ENCODE results near the gene G6PC3. TPM values are rescaled to one million over a fixed set of nuclear protein-coding genes. Genes with fewer than 3 reads are reported as not detected.
A peak's percentile ranks its signal among the peaks of the same experiment; 100 is the strongest.

G6PC3 gene
- total and polyA plus RNA-seq, 8 donors: 9.1 to 54.2 (median 25.3) TPM

DNA sequence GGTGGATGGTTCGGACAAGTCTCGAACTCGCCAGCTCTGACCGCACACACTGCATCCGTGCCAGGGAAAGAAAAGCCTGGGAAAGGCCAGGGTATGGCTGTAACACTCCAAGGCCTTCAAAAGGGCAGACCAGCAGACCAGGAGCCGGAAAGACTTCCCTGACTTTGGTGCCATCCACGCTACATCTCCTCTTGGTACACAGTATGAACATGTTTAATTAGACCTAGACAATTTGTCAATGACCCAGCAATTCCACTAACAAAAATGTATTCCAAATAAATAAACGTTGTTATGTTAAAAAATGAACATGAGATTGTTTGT lies 53.5 kb downstream of the G6PC3 start:
- peak overlapping the region; percentile 53 to 100 (median 94) for H3K4me3 ChIP-seq
- H3K27me3 ChIP-seq: no peaks in the 10 kb centered on the region
- DNase-seq (no peak), FAIRE-seq (no peak), ATAC-seq (no peak)
- TF ChIP-seq, protein P1, sequence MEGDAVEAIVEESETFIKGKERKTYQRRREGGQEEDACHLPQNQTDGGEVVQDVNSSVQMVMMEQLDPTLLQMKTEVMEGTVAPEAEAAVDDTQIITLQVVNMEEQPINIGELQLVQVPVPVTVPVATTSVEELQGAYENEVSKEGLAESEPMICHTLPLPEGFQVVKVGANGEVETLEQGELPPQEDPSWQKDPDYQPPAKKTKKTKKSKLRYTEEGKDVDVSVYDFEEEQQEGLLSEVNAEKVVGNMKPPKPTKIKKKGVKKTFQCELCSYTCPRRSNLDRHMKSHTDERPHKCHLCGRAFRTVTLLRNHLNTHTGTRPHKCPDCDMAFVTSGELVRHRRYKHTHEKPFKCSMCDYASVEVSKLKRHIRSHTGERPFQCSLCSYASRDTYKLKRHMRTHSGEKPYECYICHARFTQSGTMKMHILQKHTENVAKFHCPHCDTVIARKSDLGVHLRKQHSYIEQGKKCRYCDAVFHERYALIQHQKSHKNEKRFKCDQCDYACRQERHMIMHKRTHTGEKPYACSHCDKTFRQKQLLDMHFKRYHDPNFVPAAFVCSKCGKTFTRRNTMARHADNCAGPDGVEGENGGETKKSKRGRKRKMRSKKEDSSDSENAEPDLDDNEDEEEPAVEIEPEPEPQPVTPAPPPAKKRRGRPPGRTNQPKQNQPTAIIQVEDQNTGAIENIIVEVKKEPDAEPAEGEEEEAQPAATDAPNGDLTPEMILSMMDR (IDR thresholded peaks at IDR 0.05): no peak
- peaks cover 0 to 6% (median 6%) of the 10 kb centered on the region in 3 donors for H3K4me1 ChIP-seq
- H3K27ac ChIP-seq: peak overlapping the region; percentile 74 to 88 (median 81)
- 1% methylated on average over 8 of the region's 8 CpGs for WGBS, 2 donors
- H3K9me3 ChIP-seq: no peaks in the 10 kb centered on the region
- intact Hi-C loops (cut with DNase I): no loop called here
- H3K36me3 ChIP-seq: no peaks in the 10 kb centered on the region

Other genes with a start within 250 kb of the G6PC3 start
- 1 to 10 TPM; 3.4 to 7.0 (median 4.9) TPM for gene MPP3, start 237.6 kb upstream of the G6PC3 start, total RNA-seq
- 10 to 100 TPM; 15.5 to 42.5 TPM for gene MPP3, start 237.6 kb upstream of the G6PC3 start, polyA plus RNA-seq
- under 1 TPM; 0.09 to 0.69 (median 0.37) TPM for gene CD300LG, start 223.6 kb upstream of the G6PC3 start, total RNA-seq
- gene CD300LG, start 223.6 kb upstream of the G6PC3 start, polyA plus RNA-seq: 1 to 10 TPM in 1 of 2 donors, under 1 TPM in 1; 0.47 to 4.3 TPM
- 1 to 10 TPM; 1.0 to 2.9 (median 2.1) TPM for gene MPP2, start 163.2 kb upstream of the G6PC3 start, total RNA-seq
- gene MPP2, start 163.2 kb upstream of the G6PC3 start, polyA plus RNA-seq: 1 to 10 TPM; 1.9 to 6.6 TPM
- 10 to 100 TPM in 4 of 6 donors, 1 to 10 TPM in 2; 7.2 to 46.0 (median 22.7) TPM for gene PPY, start 128.3 kb upstream of the G6PC3 start, total RNA-seq
- gene PPY, start 128.3 kb upstream of the G6PC3 start, polyA plus RNA-seq: 100 to 1,000 TPM in 1 of 2 donors, 10 to 100 TPM in 1; 57.7 to 392 TPM
- gene PYY, start 116.8 kb upstream of the G6PC3 start, total RNA-seq: under 1 TPM in 2 of 6 donors, not detected in 4; 0.35 to 0.49 TPM
- gene PYY, start 116.8 kb upstream of the G6PC3 start, polyA plus RNA-seq: 1 to 10 TPM in 1 of 2 donors, under 1 TPM in 1; 0.66 to 1.1 TPM
- 1 to 10 TPM in 1 of 6 donors, under 1 TPM in 5; 0.09 to 1.1 (median 0.48) TPM for gene NAGS, start 66.1 kb upstream of the G6PC3 start, total RNA-seq
- gene NAGS, start 66.1 kb upstream of the G6PC3 start, polyA plus RNA-seq: 1 to 10 TPM in 1 of 2 donors, under 1 TPM in 1; 0.38 to 1.8 TPM
- gene TMEM101, start 55.8 kb upstream of the G6PC3 start, total RNA-seq: 10 to 100 TPM; 14.4 to 22.7 (median 20.3) TPM
- 10 to 100 TPM; 16.4 to 20.2 TPM for gene TMEM101, start 55.8 kb upstream of the G6PC3 start, polyA plus RNA-seq
- 10 to 100 TPM; 19.0 to 29.6 (median 25.7) TPM for gene LSM12, start 4.1 kb upstream of the G6PC3 start, total RNA-seq
- gene LSM12, start 4.1 kb upstream of the G6PC3 start, polyA plus RNA-seq: 10 to 100 TPM; 14.5 to 21.3 TPM
- 10 to 100 TPM; 10.9 to 32.1 (median 16.1) TPM for gene HDAC5, start 52.9 kb downstream of the G6PC3 start, total RNA-seq
- 10 to 100 TPM; 25.8 to 38.1 TPM for gene HDAC5, start 52.9 kb downstream of the G6PC3 start, polyA plus RNA-seq
- gene HROB, start 71.2 kb downstream of the G6PC3 start, total RNA-seq: under 1 TPM; 0.09 to 0.97 (median 0.45) TPM
- gene HROB, start 71.2 kb downstream of the G6PC3 start, polyA plus RNA-seq: under 1 TPM; 0.27 to 0.40 TPM
- 1 to 10 TPM; 1.1 to 3.9 (median 2.3) TPM for gene ASB16, start 100.0 kb downstream of the G6PC3 start, total RNA-seq
- gene ASB16, start 100.0 kb downstream of the G6PC3 start, polyA plus RNA-seq: 1 to 10 TPM; 1.9 to 2.9 TPM
- 10 to 100 TPM; 10.4 to 24.6 (median 14.8) TPM for gene TMUB2, start 116.2 kb downstream of the G6PC3 start, total RNA-seq
- 10 to 100 TPM; 42.2 to 50.9 TPM for gene TMUB2, start 116.2 kb downstream of the G6PC3 start, polyA plus RNA-seq
- gene ATXN7L3, start 129.1 kb downstream of the G6PC3 start, total RNA-seq: 10 to 100 TPM; 21.1 to 38.0 (median 24.5) TPM
- 10 to 100 TPM; 29.8 to 32.0 TPM for gene ATXN7L3, start 129.1 kb downstream of the G6PC3 start, polyA plus RNA-seq
- gene UBTF, start 148.9 kb downstream of the G6PC3 start, total RNA-seq: 10 to 100 TPM; 31.9 to 51.8 (median 35.6) TPM
- gene UBTF, start 148.9 kb downstream of the G6PC3 start, polyA plus RNA-seq: 10 to 100 TPM; 40.9 to 44.1 TPM
- gene SLC4A1, start 197.4 kb downstream of the G6PC3 start, total RNA-seq: under 1 TPM in 2 of 6 donors, not detected in 4; 0.24 to 0.37 TPM
- not detected for gene SLC4A1, start 197.4 kb downstream of the G6PC3 start, polyA plus RNA-seq
- 1 to 10 TPM in 5 of 6 donors, under 1 TPM in 1; 0.56 to 5.0 (median 2.9) TPM for gene RUNDC3A, start 237.9 kb downstream of the G6PC3 start, total RNA-seq
- 10 to 100 TPM; 24.0 to 59.4 TPM for gene RUNDC3A, start 237.9 kb downstream of the G6PC3 start, polyA plus RNA-seq